PC-9 (cell line): Measurements from ENCODE around the gene MARS1. TPM values are rescaled to one million over a fixed set of nuclear protein-coding genes. Genes with fewer than 3 reads are reported as not detected.

Experiments used
- BruUV-seq: library from RNA; stranded (reverse); fragments of 400-500 nt; replicated peaks from 2 replicates; lab custom pipeline; 2021; lab: Mats Ljungman, UMichigan
- CTCF ChIA-PET: fragments of 300-600 bp; sonication (Branson Sonifier 250); formaldehyde crosslinking; loops from one replicate; lab custom pipeline; 2022; ENCODE audit warnings: antibody characterized with exemption; lab: Charles Lee
- POLR2A ChIA-PET: fragments of 300-600 bp; sonication (Branson Sonifier 250); formaldehyde crosslinking; loops from one replicate; lab custom pipeline; 2022; ENCODE audit warnings: antibody characterized with exemption; ENCODE audit not compliant: unreplicated experiment; lab: Charles Lee
- DNase-seq, 2 experiments: peaks; one replicate each; pipeline versions ENCODE4 v3.0.0 to v3.0.0-alpha.2; 2015 to 2022; ENCODE audit warnings: mixed read lengths in 1 of 2
- H2AFZ ChIP-seq: fragments of 200-600 bp; sonication (generic); 2 replicates; pipeline ENCODE4 v1.8.1; 2017; ENCODE audit warnings: antibody characterized with exemption
- H3F3A ChIP-seq: fragments of 200-600 bp; sonication (generic); 2 replicates; pipeline ENCODE4 v1.8.1; 2017; ENCODE audit warnings: antibody characterized with exemption, mild to moderate bottlenecking, low read depth; ENCODE audit not compliant: insufficient read depth
- H3K27ac ChIP-seq: fragments of 200-600 bp; sonication (generic); 2 replicates; pipeline ENCODE4 v1.6.1; 2016; ENCODE audit warnings: mixed run types
- H3K27me3 ChIP-seq: fragments of 200-600 bp; sonication (generic); 2 replicates; pipeline ENCODE4 v1.6.1; 2016; ENCODE audit warnings: low read depth, mixed run types; ENCODE audit not compliant: insufficient read depth
- H3K36me3 ChIP-seq: fragments of 200-600 bp; sonication (generic); 2 replicates; pipeline ENCODE4 v1.6.1; 2016; ENCODE audit warnings: low read depth, mixed run types
- H3K4me1 ChIP-seq: fragments of 200-600 bp; sonication (generic); replicated peaks from 2 replicates; pipeline ENCODE4 v1.6.1; 2016; ENCODE audit warnings: mixed run types; ENCODE audit not compliant: insufficient read depth
- H3K4me2 ChIP-seq: fragments of 200-600 bp; sonication (generic); 2 replicates; pipeline ENCODE4 v1.6.1; 2017; ENCODE audit warnings: mixed run types
- H3K4me3 ChIP-seq: fragments of 200-600 bp; sonication (generic); 2 replicates; pipeline ENCODE4 v1.6.1; 2016; ENCODE audit warnings: mixed run types
- H3K79me2 ChIP-seq: fragments of 200-600 bp; sonication (generic); 2 replicates; pipeline ENCODE4 v1.6.1; 2017; ENCODE audit warnings: low read depth, mixed run types
- H3K9me2 ChIP-seq: fragments of 200-600 bp; sonication (generic); 2 replicates; pipeline ENCODE4 v1.8.1; 2017; ENCODE audit warnings: mild to moderate bottlenecking; ENCODE audit not compliant: insufficient read depth
- H3K9me3 ChIP-seq: fragments of 200-600 bp; sonication (generic); 2 replicates; pipeline ENCODE4 v1.8.1; 2016; ENCODE audit warnings: low read depth; ENCODE audit not compliant: insufficient read depth
- H4K20me1 ChIP-seq: fragments of 200-600 bp; sonication (generic); 2 replicates; pipeline ENCODE4 v1.8.1; 2017; ENCODE audit not compliant: insufficient read depth
- CTCF ChIP-seq: fragments of 200-600 bp; sonication (generic); conservative IDR thresholded peaks from 2 replicates; pipeline ENCODE4 v1.6.1; 2017; ENCODE audit warnings: mixed run types, antibody characterized with exemption, mild to moderate bottlenecking, moderate library complexity
- EZH2 ChIP-seq: fragments of 200-600 bp; sonication (generic); IDR thresholded peaks from 2 replicates; pipeline ENCODE4 v1.8.0; 2017; ENCODE audit warnings: antibody characterized with exemption, low read depth
- intact Hi-C: fragments of 100-400 bp; cut with micrococcal nuclease; formaldehyde crosslinking; loops from one replicate; pipeline ENCODE4 v1.10.0; 2022; ENCODE audit not compliant: unreplicated experiment
- total RNA-seq: library from RNA; stranded (reverse); gene quantifications from 2 replicates; pipeline ENCODE4 v1.2.3, GENCODE V29; 2021

The MARS1 gene
- total RNA-seq, 1 experiment from 2014 or later, result 307 TPM

GRCh38 chr12:57446292-57446960 is 41.4 kb upstream of the MARS1 start:
- Histone ChIP-seq H3K79me2 (no peaks in the 10 kb centered on the region), H3K27ac (no peak overlapping the region), H3K9me3 (no peaks in the 10 kb centered on the region), H3K27me3 (no peaks in the 10 kb centered on the region), H3K9me2 (no peaks in the 10 kb centered on the region), H3K4me1 (no peaks in the 10 kb centered on the region), H3K4me3 (no peak overlapping the region), H4K20me1 (no peaks in the 10 kb centered on the region), H3K36me3 (no peaks in the 10 kb centered on the region), H2AFZ (no peak overlapping the region), H3K4me2 (no peak overlapping the region), H3F3A (peaks cover 5% of the 10 kb centered on the region; the same call in 1 of the 2 replicates)
- DNase-seq, result no peak
- POLR2A ChIA-PET, result no interaction called here
- no TSS peak for BruUV-seq
- no peak for TF ChIP-seq EZH2
- TF ChIP-seq CTCF, result no peak
- CTCF ChIA-PET, result no interaction called here
- intact Hi-C loops, result no loop called here

GRCh38 chr12:57448669-57449068 is 39.2 kb upstream of the MARS1 start:
- H2AFZ ChIP-seq, result no peak overlapping the region
- no peak for DNase-seq
- no peaks in the 10 kb centered on the region for H3K27me3 ChIP-seq
- no peaks in the 10 kb centered on the region for H3K36me3 ChIP-seq
- no peaks in the 10 kb centered on the region for H3K79me2 ChIP-seq
- H3K27ac ChIP-seq, result no peak overlapping the region
- H3F3A ChIP-seq, result peaks cover 5% of the 10 kb centered on the region; the same call in 1 of the 2 replicates
- no peaks in the 10 kb centered on the region for H3K9me3 ChIP-seq
- ChIA-PET POLR2A (no interaction called here), CTCF (no interaction called here)
- H3K4me1 ChIP-seq, result no peaks in the 10 kb centered on the region
- no peak overlapping the region for H3K4me2 ChIP-seq
- intact Hi-C loops, result no loop called here
- TF ChIP-seq EZH2 (no peak), CTCF (no peak)
- BruUV-seq, result no TSS peak
- H3K9me2 ChIP-seq, result no peaks in the 10 kb centered on the region
- no peak overlapping the region for H3K4me3 ChIP-seq
- no peaks in the 10 kb centered on the region for H4K20me1 ChIP-seq

GRCh38 chr12:57449375-57449774 is 38.5 kb upstream of the MARS1 start:
- intact Hi-C loops, result no loop called here
- Histone ChIP-seq H3K79me2 (no peaks in the 10 kb centered on the region), H3K27me3 (no peaks in the 10 kb centered on the region), H3K27ac (no peak overlapping the region), H4K20me1 (no peaks in the 10 kb centered on the region), H3K9me3 (no peaks in the 10 kb centered on the region), H3K4me2 (no peak overlapping the region), H3K9me2 (no peaks in the 10 kb centered on the region), H3K4me1 (peaks cover under 1% of the 10 kb centered on the region; the same call in 1 of the 2 replicates), H3K4me3 (no peak overlapping the region), H3K36me3 (no peaks in the 10 kb centered on the region), H3F3A (peaks cover 5% of the 10 kb centered on the region; the same call in 1 of the 2 replicates), H2AFZ (no peak overlapping the region)
- POLR2A ChIA-PET, result no interaction called here
- CTCF ChIA-PET, result no interaction called here
- TF ChIP-seq CTCF (no peak), EZH2 (no peak)
- no TSS peak for BruUV-seq
- no peak for DNase-seq
